Endothelial cell of umbilical vein (primary cell): ENCODE measurements around the gene DTX2. TPM values are rescaled to one million over a fixed set of nuclear protein-coding genes. Genes with fewer than 3 reads are reported as not detected.
"Not testable (repeated sequence)": the region's sequence is repeated elsewhere in the genome, so short reads cannot be mapped to it uniquely, and the experiment has no call there.

ENCODE experiments used
- BruUV-seq: library from RNA; stranded (reverse); fragments of 400-500 nt; replicated peaks from 2 replicates; lab custom pipeline; 2021; lab: Mats Ljungman, UMichigan
- CTCF ChIA-PET: fragments of 300-600, 350-600 bp; sonication (Branson Sonifier 250); formaldehyde crosslinking; loops from one replicate; lab custom pipeline; 2021; ENCODE audit warnings: antibody characterized with exemption, inconsistent platforms; lab: Charles Lee
- POLR2A ChIA-PET: fragments of 300-600, 350-600 bp; sonication (Branson Sonifier 250); formaldehyde crosslinking; loops from one replicate; lab custom pipeline; 2021; ENCODE audit warnings: antibody characterized with exemption, inconsistent platforms; lab: Charles Lee
- DNase-seq: peaks from one replicate; pipeline ENCODE4 v3.0.0-alpha.2; 2011; ENCODE audit warnings: low read depth, low spot score
- FAIRE-seq: peaks from 2 replicates; lab custom pipeline; 2011; peaks lifted over from hg19 to GRCh38; lab: Jason Lieb, UNC
- H2AFZ ChIP-seq: 2 replicates; pipeline ENCODE4 v1.6.0; 2012; ENCODE audit warnings: low read depth, low read length, control low read depth, inconsistent platforms
- H3K27ac ChIP-seq: 2 replicates; pipeline ENCODE4 v1.5.1; 2011; ENCODE audit warnings: low read depth, mild to moderate bottlenecking, control low read depth, low read length, moderate library complexity; ENCODE audit not compliant: insufficient read depth
- H3K27me3 ChIP-seq, 2 experiments: 2 replicates each; pipeline versions ENCODE4 v1.6.0 to v1.6.1; 2011; ENCODE audit warnings: low read length in 2 of 2, mixed read lengths in 1 of 2; ENCODE audit not compliant: control insufficient read depth in 2 of 2, insufficient read depth in 2 of 2
- H3K36me3 ChIP-seq, 2 experiments: 2 replicates in 1 of 2; 3 replicates in 1 of 2; pipeline ENCODE4 v1.5.1; 2011; ENCODE audit warnings: low read length in 2 of 2, mild to moderate bottlenecking in 1 of 2, moderate library complexity in 1 of 2; ENCODE audit not compliant: control insufficient read depth in 2 of 2, insufficient read depth in 2 of 2; ENCODE audit errors: extremely low read depth in 1 of 2
- H3K4me1 ChIP-seq: 3 replicates; pipeline ENCODE4 v1.5.1; 2011; ENCODE audit warnings: mild to moderate bottlenecking, low read length; ENCODE audit not compliant: control insufficient read depth, insufficient read depth; ENCODE audit errors: extremely low read depth
- H3K4me2 ChIP-seq: 2 replicates; pipeline ENCODE4 v1.6.1; 2011; ENCODE audit warnings: low read length, control low read depth, mixed read lengths; ENCODE audit not compliant: insufficient read depth
- H3K4me3 ChIP-seq, 3 experiments: fragments of 200-600 bp in 1 of 3; sonication (generic), shearing (Covaris generic) in 1 of 3; replicated peaks in 1 of 3; 2 replicates each; pipeline ENCODE4 v1.5.1; 2011 to 2016; ENCODE audit warnings: control low read depth in 3 of 3, low read length in 3 of 3, mild to moderate bottlenecking in 2 of 3, inconsistent platforms in 1 of 3, low read depth in 1 of 3, moderate library complexity in 1 of 3; ENCODE audit not compliant: insufficient read depth in 1 of 3
- H3K79me2 ChIP-seq: 2 replicates; pipeline ENCODE4 v1.6.0; 2012; ENCODE audit warnings: low read length, inconsistent platforms; ENCODE audit not compliant: control insufficient read depth, insufficient read depth
- H3K9ac ChIP-seq: replicated peaks from 2 replicates; pipeline ENCODE3; 2011; ENCODE audit warnings: low read length, control low read depth; ENCODE audit not compliant: insufficient read depth; ENCODE audit errors: extremely low read depth
- H3K9me1 ChIP-seq: replicated peaks from 3 replicates; pipeline ENCODE4 v1.6.0; 2011; ENCODE audit warnings: mild to moderate bottlenecking, low read length; ENCODE audit not compliant: control insufficient read depth, insufficient read depth; ENCODE audit errors: extremely low read depth
- H3K9me3 ChIP-seq: replicated peaks from 2 replicates; pipeline ENCODE4 v1.5.1; 2012; ENCODE audit warnings: low read length, inconsistent platforms; ENCODE audit not compliant: control insufficient read depth, insufficient read depth
- H4K20me1 ChIP-seq: replicated peaks from 2 replicates; pipeline ENCODE3; 2011; ENCODE audit warnings: mild to moderate bottlenecking, low read length; ENCODE audit not compliant: control insufficient read depth, insufficient read depth; ENCODE audit errors: extremely low read depth
- dilution Hi-C: fragments of 300-500 bp; cut with MboI; formaldehyde crosslinking; loops from one replicate; pipeline ENCODE4 v1.15.0; 2019; ENCODE audit warnings: low sequenced_read_pairs; ENCODE audit not compliant: extremely low pct_ligation_motif_present
- intact Hi-C: fragments of 100-400 bp; cut with micrococcal nuclease; formaldehyde crosslinking; loops from one replicate; pipeline ENCODE4 v1.10.0; 2022
- polyA plus RNA-seq, 4 experiments: library from polyadenylated mRNA; depleted of rRNA in 3 of 4; stranded (reverse) in 3 of 4; unstranded in 1 of 4; fragments of >200 nt; gene quantifications; 2 replicates each; pipeline versions ENCODE4 v1.2.1 to v1.2.3, GENCODE V29; 2011 to 2012; ENCODE audit warnings: missing spikeins in 1 of 4
- total RNA-seq: library from RNA; stranded (reverse); gene quantifications from 2 replicates; pipeline ENCODE4 v1.2.3, GENCODE V29; 2021

The DTX2 gene
- total and polyA plus RNA-seq, 2 donors (not counting 3 experiments of a cell fraction or from before 2014, with no cell fraction given): 8.5 to 17.1 TPM

- dilution Hi-C loops, H3K27ac ChIP-seq, H3K9me1 ChIP-seq, H3K36me3 ChIP-seq, DNase-seq, H3K9me3 ChIP-seq, H3K4me2 ChIP-seq, H3K4me1 ChIP-seq, H2AFZ ChIP-seq, intact Hi-C loops, H4K20me1 ChIP-seq, CTCF ChIA-PET, FAIRE-seq, H3K27me3 ChIP-seq, H3K4me3 ChIP-seq, H3K79me2 ChIP-seq, BruUV-seq, H3K9ac ChIP-seq, POLR2A ChIA-PET: not testable (repeated sequence)
These were observed 24.5 kb downstream of the DTX2 start for GRCh38 chr7:76485822-76486610.

- H3K36me3 ChIP-seq, dilution Hi-C loops, H3K27me3 ChIP-seq, DNase-seq, H3K4me1 ChIP-seq, H3K4me2 ChIP-seq, H4K20me1 ChIP-seq, BruUV-seq, H3K9me1 ChIP-seq, H2AFZ ChIP-seq, H3K27ac ChIP-seq, intact Hi-C loops, H3K4me3 ChIP-seq, H3K9me3 ChIP-seq, H3K9ac ChIP-seq, POLR2A ChIA-PET, CTCF ChIA-PET, H3K79me2 ChIP-seq: not testable (repeated sequence)
- peak; percentile 56 for FAIRE-seq
These were observed 25.1 kb downstream of the DTX2 start for GRCh38 chr7:76486618-76487017.

- H3K9ac ChIP-seq, dilution Hi-C loops, H3K4me2 ChIP-seq, H3K79me2 ChIP-seq, intact Hi-C loops, H3K9me1 ChIP-seq, FAIRE-seq, POLR2A ChIA-PET, H3K27me3 ChIP-seq, H3K27ac ChIP-seq, CTCF ChIA-PET, BruUV-seq, H3K36me3 ChIP-seq, H3K9me3 ChIP-seq, H3K4me1 ChIP-seq, DNase-seq, H2AFZ ChIP-seq, H4K20me1 ChIP-seq, H3K4me3 ChIP-seq: not testable (repeated sequence)
These were observed 26.5 kb downstream of the DTX2 start for GRCh38 chr7:76487969-76488368.

- H3K27me3 ChIP-seq, H3K9me1 ChIP-seq, H3K9me3 ChIP-seq, H3K27ac ChIP-seq, H2AFZ ChIP-seq, H3K9ac ChIP-seq, BruUV-seq, dilution Hi-C loops, POLR2A ChIA-PET, H3K36me3 ChIP-seq, DNase-seq, H3K4me3 ChIP-seq, H3K4me2 ChIP-seq, H4K20me1 ChIP-seq, H3K4me1 ChIP-seq, FAIRE-seq, H3K79me2 ChIP-seq, CTCF ChIA-PET, intact Hi-C loops: not testable (repeated sequence)
These were observed 30.6 kb downstream of the DTX2 start for GRCh38 chr7:76492139-76492538.
